Stimulated activated CD4-positive, alpha-beta T cell treated with anti-CD3 and anti-CD28 coated beads, Interleukin-12 subunit alpha, Interleukin-12 subunit beta, amount 100 ng/mL, for 4 hours (primary cell): Measurements from ENCODE around the gene IGSF21.

Source experiments
- DNase-seq: peaks from one replicate; pipeline ENCODE4 v3.0.0-alpha.2; 2020

IGSF21 gene

DNA sequence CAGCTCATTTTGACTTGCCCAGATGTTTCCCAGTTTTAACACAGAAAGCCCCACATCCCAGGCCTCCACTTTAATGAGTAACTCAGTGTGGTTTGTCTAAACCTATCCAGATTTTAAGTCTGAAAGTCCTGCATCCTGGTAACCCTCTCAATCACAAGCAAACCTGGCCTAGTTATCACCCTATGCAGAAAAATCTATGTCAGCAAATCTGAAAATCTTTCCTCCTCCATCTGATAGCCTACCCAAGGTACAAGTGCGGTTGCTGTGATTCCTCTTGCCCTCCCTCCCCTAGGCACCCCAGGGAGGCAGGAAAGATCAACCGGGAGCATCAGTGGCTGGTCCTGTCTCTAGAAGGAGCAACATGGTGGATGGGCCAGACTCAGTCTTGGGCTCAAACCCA, 163.7 kb downstream of the IGSF21 start:
- no peak for DNase-seq

DNA sequence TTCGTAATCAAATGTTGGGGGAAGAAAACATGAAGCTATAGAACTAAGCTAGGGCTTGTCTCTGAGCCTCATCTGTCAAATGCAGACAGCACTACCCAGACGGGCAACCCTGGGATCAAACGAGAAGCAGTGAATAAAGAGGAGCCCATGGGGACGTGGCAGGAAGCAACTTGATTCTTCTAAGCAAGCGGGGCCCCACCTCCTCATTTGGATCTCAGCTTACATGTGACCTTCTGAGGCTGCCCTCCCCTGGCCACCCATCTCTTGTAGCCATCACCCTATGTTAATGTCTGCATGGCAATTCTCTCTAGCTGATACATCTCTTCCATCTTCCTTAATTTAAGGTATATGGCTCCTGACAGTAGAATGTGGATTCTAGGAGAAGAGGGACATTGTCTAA, 171.3 kb downstream of the IGSF21 start:
- DNase-seq: no peak

DNA sequence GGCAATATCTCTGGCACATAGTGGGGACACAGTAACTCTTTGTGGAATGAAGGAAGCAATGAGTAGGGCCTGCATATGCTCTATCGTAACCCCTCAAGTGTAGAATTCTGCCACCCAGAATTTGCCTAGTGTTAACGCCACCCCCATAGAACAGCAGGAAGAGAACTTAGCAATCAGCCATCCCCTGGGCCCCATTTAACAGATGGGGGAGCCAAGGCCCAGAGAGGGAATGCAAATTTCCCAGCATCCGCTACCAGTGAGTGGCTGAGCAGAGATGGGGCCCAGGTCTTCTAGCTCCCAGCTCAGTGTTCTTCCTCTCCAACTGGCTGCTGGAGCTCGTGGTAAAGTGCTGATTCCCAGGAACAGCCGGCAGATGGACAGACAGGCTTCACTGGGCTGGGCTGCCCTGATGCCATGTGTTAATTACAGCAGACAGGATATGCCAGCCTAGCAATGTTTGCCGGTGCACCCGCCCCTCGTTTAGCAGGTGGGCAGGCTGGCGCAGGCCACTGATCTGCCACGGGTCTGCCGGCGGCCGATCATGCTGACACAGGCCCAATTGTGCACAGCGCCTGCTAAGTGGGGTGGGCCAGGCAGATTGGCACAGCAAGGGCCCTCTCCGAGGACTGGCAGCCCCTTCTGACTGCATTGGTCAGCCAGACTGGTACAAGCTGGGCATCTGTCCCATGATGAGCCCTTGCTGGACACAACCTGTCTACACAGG, 171.9 kb downstream of the IGSF21 start:
- DNase-seq: no peak

DNA sequence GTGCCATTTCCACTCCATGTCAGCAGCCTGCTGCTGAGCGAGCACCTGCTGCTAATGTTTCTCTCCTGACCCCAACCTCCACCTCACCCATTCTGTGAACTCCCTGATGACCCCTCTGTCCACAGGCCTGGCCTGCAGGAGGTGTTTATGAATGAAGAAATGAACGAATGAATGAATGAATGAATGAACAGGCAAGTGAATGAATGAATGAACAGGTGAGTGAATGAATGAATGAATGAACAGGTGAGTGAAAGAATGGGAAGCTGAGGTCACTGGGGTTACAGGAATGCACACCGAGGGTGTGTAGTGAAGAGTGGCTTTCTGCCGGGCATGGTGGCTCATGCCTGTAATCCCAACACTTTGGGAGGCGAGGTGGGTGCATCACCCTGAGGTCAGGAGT, 173.4 kb downstream of the IGSF21 start:
- DNase-seq: no peak

DNA sequence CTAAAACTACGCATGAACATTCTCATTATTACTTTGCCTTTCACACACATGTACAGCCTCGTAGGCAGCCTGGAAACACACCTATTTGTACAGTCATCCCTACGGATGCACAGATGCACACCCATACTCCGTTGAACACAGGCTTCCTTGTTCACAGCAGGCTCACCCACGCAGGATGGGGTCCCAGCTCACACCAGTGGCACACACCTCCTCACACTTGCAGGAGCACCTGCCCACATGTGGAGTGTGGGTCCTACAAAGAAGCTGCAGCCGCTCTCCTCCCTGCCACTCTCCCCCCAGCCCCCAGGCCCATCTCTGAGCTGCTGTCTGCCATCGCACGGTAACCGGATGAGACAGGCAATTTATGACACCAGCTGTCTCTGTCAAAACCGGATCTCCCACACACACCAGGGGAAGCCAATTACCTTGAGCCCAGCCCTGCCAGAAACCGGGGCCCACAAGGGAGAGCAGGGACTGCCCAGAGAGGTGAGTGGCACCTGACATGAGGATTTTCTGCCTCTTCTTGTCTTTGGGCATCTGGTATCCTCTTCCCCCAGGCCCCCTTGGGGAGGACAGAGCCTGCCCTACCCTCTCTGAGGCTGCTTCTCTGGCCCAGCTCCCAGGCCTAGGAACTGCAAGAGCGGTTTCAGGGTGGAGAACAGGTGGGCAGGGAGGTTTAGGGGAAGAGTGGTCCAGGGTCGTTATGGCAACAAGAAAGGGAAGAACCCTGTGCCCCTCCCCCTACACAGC, 175.4 kb downstream of the IGSF21 start:
- DNase-seq: no peak

DNA sequence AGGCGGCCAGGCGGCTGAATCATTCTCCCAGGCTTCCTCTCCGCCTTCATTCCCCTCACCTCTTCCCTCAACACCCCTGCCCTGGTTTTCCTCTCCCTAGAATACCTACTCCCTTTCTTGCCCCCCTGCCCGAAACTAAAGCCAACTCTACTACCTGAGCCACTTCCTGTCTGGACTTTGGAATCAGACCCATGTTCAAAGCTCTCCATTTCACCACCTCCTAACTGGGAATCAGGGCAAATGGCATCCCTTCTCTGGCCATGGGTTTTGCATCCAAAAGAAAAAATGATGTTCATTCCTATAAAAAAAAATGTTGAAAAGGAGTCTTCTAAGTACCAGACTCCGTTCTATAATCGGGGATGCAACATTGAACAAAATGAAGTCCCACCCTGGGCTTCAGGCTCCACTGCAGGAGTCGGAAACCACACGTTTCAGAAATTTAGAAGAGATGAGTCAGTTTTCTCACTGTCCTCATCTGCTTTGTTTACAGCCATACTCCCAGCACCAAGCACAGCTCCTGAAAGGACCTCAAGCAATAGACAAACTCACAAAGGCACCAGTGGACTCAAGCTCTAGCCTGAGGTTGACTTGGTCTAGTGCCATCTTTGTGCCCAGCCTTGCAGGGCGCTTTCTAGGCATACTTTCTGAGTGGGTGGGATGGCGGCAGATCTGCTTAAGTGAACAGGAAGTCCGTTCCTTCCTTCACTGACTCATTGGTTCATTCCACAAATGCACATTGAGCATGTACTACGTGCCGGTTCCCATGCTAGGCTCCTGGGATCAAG, 176.2 kb downstream of the IGSF21 start:
- DNase-seq: no peak

DNA sequence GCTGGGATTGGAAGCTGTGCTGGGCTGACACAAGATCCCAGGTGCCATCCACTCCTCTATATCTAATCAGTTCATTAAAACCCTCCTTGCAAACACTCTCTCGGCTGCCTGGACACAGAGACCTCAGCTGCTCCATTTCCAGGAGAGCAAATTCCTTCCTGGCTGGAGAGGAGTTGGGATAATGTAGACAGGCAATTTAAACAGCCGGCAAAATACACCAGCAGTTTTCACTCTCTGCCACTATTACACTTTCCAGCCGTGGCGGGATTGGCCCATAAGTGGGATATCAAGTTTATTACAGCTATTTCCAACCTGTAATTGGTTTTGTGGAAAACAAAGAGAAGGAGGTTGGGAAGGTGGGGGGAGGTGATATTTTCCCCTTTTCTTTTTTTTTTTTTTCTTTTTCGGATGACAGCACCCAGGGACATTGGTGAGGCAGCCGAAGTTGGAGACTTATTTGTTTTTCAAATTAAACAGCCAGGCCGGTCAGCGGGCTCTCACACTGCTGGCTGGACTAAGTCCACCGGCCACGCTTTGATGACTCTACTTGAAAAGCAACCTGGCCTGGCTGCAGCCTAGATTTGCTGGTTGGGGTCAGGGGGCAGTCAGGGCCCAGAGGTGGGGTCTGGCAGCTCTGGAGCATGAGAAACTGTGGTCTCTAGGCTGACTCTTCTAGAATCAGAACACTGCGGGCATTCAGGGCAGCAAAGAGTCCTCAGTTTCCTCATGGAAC, 177.4 kb downstream of the IGSF21 start:
- DNase-seq: no peak

DNA sequence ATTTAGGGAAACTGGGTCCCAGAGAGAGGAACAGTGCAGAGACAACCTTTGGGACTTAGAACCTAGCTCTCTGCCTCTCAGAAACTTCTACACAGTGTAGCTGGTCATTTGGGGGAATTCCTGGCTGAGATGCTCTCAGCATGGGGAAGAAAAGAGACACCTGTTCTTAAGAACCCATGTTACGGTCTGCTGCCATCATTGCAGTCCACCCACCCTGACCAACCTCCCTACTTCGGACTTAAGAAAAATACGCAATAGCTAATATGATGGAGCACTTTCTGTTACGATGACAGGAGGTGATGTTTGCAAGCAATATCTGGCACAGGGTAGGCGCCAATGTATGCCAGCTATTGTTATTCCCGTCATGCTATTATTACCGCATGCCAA, 177.9 kb downstream of the IGSF21 start:
- DNase-seq: no peak

DNA sequence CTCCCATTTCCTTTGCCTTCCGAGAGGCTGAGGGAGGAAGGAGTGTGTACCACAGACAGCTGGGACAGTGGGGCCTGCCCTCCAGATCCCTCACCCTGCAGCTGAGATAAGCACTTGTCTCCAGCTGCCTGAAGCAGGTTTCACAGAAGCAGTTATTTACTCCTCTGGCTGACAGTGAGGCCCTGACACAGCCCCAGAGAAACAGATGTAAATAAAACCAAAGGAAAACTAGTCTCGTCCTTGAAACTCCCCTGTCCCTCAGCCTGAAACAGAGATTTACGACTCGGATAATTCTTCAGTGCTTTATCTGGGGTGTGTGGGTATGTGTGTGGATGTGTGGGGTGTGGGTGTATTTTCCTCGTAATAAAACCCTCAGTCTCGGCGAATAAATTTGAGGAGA, 181.1 kb downstream of the IGSF21 start:
- DNase-seq: no peak

DNA sequence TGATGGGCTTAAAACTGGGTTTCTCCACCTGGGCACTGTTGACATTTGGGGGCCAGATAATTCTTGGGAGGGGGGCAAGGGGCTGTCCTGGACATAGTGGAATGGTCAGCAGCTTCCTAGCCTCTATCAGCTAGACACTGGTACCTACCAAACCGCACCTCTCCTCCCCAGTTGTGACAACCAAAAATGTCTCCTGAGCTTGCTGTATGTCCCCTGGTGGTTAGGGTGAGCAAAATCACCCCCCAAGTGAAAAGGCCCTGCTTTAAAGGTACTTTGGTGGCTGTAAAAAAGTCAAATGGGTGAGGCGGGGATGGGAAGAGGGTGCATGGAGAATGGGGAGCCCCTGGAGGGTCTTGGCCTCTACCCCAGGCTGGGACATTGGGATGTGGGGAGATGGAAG, 182.0 kb downstream of the IGSF21 start:
- DNase-seq: no peak

DNA sequence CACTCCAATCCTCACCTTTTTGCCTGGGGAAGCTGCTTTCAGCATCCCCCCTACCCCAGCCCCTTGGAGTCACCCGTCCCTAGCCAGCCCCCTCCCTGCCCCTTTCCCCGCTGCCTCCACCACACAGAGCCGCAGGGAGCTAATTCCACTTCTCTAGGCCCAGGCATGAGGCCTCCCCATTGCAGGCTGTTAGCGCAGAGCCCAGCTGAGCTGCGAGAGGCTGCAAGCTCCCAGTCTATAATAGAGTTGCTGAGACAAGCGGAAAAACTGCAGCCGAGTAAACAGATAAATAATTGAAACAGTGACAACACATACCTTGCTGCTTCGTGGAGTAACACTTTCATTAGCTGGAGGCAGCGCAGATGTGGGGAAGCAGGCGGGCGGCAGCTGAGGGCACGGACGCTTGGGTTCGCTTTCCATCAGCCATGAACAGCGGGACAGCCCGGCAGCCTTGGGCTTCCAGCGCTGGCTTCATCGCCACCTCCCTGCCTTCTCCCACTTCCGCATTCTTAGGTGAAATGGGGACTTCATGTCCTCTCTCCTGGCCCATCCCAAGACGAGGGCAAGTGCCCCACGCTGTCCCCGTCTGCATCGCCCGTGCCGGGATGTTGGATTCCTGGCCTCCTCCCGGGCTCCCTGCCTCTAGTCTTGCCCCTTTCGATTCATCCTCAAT, 183.3 kb downstream of the IGSF21 start:
- DNase-seq: no peak

DNA sequence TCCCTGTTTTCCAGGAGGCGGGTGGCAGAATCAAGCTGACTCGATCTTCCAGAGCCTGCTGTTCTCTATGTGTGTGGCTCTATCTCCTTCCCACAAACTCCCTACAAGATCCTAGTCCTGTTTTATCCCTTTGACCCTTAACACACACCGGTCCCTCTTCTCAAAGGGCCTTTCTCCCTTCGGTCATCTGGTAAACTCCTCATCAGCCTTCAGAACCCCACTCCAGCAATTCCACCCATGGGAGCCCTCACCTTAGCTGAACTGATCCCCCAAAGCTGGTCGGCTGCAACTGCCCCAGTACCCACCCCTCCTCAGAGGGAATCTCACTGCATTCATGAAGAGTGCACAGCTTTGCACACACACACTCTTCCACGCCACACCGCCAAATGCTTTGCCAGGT, 184.9 kb downstream of the IGSF21 start:
- no peak for DNase-seq

DNA sequence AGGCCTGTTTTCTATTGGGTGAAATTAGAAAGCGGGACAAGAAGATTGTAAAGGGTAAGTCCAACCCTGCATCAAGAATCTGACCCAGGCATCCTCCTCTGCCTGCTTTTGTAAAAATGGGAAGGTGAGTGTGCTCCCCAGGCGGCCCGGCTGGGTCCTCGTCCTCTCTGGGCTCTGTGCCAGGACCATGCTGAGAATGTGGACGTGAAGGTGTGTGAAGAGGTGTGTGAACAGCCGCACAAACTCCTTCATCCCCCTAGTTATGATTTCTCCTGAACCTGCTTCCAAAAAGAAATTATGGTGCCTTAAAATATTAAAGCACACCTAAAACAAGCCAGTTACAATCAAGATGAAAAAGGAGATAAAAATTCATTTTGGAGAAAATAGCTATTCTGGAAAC, 185.7 kb downstream of the IGSF21 start:
- DNase-seq: no peak

DNA sequence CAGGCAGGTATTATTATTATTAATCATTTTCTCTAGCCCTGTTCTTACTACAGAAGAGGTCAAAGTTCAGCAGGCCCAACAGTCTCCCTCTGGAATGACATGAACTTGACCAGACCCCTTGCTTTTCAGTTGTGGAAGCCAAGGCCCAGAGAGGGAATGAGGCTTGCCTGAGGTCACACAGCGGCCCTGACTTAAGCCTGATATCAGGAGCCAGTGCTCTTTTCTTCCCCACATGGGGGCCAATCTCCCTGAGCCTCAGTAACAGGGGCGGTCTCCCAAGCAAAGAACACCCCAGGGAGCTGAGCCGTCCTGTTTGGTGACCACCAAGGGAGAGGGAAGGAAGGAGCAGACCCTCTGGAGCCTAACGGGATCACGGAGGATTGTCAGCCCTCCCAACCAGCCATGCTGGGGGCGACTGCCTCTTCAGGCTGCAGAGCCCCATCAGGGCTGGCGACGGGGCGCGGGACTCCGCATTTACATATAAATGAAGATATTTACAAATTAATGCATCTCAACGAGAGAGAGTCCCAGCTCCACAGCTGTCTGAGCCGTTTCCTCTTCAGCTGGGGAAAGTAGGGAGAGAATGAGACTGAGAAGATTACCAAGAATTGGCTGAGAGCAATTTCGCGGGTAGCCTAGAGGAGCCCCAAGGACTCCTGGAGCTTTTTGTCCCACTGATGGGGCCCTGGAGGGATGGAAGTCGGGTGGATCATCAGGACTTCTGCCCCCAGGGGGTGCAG, 187.0 kb downstream of the IGSF21 start:
- DNase-seq: no peak

DNA sequence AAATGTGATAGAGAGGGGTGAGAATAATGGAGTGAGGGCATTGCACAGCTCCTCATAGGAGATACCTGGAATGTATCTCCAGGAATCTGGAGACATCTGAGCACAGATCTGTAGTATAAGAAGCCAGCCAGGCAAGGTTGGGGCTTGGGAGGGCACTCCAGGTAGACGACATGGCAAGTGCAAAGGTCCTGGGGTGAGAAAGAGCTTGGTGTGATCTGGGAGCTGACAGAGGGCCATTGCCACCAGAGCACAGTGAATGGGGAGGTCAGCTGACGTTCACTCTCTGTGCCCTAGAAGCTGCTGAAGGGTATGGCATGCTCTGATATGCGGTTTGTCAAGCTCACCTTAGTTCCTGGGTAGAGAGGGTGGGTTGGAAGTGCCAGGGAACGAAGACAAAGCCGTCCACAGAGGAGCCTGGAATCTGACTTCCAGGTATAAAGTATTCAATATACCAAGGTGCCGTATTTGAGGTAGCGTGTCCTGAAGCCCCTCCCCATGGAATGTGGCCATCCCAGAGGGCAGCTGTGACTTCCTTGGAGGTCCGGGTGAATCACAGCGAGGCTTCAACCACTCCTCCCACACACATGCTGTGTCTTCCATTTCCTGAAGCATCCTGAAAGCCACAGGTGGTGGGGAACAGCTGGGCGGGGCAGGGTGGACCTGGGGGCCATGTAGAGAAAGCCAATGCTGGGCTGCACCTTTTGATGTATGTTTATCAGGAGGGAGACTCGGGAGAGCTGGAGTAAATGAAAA, 190.5 kb downstream of the IGSF21 start:
- DNase-seq: no peak

DNA sequence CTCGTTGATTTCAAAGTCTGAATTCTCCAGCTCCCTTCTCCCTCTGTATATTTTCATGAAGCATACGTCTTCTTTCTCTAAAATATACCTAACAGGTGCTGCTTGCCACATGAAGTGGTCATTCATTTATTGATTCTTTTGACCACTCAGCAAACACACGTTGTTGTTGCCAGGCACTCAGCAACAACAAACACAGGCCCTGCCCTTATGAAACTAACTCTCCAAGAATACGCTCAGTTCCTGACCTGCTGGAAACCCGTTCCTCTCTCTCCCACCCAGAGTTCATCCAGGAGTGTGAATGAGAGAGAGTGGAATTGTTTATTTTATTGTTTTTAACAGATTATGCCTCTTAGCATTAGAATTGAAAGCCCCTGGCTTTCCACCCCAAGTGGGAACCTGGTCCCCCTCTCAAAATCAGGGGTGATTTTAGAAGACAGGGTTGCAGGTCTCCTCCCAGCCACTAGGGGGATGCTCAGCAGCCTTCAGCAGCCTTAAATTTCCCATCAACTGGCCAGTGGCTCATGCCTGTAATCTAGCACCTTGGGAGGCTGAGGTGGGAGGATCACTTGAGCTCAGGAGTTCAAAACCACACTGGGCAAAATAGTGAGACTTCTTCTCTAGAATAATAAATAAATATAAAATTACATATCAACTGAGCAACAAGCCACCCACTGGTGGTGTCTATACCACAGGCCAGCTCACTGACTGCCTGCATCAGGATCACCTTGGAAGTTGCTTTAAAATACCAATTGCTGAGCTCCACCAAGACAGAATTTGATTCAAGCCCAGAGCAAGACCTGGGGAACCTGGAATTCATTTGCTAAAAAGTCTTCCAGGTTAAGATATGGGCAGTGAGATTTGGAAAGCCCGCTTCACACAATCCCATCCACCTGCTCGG, 192.1 kb downstream of the IGSF21 start:
- no peak for DNase-seq

DNA sequence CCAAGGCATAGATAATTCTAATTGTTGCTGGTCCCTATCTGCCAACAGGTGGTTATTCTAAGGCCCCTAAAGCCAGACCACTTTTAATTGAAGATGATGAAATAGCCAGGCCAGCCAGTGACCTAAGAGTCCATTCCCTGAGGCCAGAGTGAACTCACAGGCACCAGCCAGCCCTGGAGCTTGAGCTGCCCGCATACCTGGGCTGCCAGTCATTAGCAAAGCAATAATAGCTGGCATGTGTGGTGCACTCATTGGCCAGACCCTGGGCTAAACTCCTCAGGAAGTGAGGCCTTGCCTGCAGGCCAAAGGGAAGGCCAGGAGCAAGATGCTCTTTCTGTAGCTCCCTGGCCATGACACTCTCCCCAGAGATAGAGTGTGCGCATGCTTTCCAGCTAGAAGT, 192.8 kb downstream of the IGSF21 start:
- DNase-seq: no peak

DNA sequence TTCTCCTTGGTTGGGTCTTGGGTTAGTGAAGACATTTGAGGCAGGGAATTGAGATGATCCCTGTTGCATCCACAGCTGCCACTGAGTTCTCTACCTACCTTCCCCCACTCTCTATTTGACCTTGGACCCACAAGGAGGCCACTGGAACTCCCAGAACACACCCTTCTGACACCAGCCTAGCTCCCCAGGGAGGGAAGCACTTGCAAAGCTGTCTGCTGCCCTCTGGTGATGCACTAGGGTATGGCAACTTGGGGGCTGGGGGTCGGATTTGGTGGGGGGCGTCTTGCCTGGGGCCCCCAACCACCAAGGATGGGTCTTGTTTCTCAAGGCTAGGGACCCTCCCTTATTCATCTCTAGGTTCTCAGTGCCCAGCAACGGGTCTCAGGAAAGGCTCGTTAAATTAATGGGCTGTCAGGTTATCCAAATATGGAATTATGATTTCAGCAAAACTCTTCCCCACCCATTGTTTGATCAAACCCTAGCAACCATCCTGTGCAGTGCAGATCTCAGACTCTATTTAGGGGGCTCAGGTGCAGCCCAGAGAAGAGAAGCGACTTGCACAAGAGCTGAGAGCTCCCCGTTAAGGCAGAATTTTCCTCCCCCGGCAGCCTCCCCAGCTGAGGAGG, 195.3 kb downstream of the IGSF21 start:
- peak; percentile 3 for DNase-seq

DNA sequence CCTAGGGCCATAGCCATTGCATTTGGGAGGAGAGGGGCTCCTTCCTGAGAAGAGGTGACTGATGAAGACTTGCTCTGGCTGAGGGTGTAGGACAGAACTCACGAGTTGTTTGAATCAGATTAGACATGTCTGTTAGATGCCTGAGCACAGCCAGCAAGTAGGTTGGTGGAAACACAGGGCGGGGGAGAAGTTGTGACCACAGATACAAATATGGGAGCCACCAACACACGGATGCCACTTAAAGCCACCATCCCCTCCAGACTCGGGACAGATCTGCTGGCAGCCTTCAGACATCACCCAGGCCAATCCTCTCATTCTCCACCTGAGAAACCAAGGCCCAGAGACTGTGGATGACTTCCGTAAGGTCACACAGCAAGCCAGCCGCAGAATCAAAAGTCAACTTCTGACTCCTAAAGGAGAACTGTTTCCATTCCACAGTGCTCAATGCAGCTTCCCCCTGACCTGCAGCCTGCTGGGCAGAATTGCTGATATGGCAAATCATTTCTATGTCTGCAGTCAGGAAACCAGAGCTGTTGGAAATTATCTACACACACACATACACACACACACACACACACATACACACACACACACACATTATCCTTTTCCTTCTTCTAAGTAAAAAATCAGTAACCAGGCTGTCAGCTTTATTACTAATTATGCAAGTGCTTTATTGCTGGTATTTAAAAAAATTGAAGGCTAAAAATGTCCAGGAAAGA, 196.7 kb downstream of the IGSF21 start:
- DNase-seq: no peak
